ENCODE measurements around the gene GLCE.

The GLCE gene

GRCh38 chr15:69160141-69160993, at the start of gene GLCE:
TSS of gene GLCE (plus strand) at chr15:69160635. CDS start at chr15:69255807, 95,172 bp downstream.
- peaks cover 13% of the 10 kb centered on the region for H3K27me3 ChIP-seq (ENCODE audit: control insufficient read depth, insufficient read depth, low read length)
- no peaks in the 10 kb centered on the region for H3K36me3 ChIP-seq (ENCODE audit: control insufficient read depth, insufficient read depth, low read length)
- H3K4me1 ChIP-seq (ENCODE audit: control insufficient read depth, insufficient read depth, low read length), result peaks cover 5% of the 10 kb centered on the region
- H3K9ac ChIP-seq (ENCODE audit: low read length), result peak within 1 kb of the TSS; percentile 89
- H3K4me3 ChIP-seq (ENCODE audit: low read depth, low read length), result peak within 1 kb of the TSS; percentile 79
- H3K9me3 ChIP-seq (ENCODE audit: control insufficient read depth, insufficient read depth, low read depth, low read length), result no peaks in the 10 kb centered on the region
- 0 out of 2 replicates have a peak within 1 kb of the TSS, but pooled peaks have one; percentile 21 for H3K27ac ChIP-seq (ENCODE audit: low read depth, low read length)

DNA sequence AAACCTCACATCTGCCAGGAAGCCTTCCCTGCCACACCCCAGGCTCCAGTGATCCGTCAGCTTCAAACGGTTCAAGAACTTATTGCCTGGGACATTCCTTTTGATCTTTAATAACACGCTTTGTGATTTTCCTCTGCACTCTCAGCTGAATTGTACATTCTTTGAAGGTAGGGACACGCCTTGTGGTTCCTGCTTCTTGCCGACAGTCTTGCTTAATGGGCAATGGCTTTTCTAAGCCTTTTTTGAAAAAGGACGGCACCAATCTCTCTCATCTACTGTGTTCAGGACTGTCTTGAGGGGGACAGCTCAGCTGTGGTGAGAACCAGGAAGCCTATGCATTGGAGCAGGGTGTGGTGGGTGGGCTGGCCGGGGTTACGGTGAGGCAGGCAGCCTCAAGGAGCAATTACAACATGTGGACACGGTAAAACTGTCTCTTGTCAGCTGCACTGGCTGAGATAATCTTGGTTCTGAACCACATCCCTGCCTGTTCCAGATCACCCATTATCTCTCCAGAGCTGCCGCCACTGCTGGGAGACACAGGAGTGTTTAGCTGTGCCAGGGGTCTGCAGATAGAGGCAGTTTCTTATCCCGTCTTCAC, 46.0 kb upstream of the GLCE start:
- no peak overlapping the region for H3K9ac ChIP-seq (ENCODE audit: low read length)
- no peaks in the 10 kb centered on the region for H3K36me3 ChIP-seq (ENCODE audit: control insufficient read depth, insufficient read depth, low read length)
- H3K27me3 ChIP-seq (ENCODE audit: control insufficient read depth, insufficient read depth, low read length), result peaks cover 67% of the 10 kb centered on the region
- H3K27ac ChIP-seq (ENCODE audit: low read depth, low read length), result no peak overlapping the region
- no peaks in the 10 kb centered on the region for H3K9me3 ChIP-seq (ENCODE audit: control insufficient read depth, insufficient read depth, low read depth, low read length)
- peaks cover 31% of the 10 kb centered on the region for H3K4me1 ChIP-seq (ENCODE audit: control insufficient read depth, insufficient read depth, low read length)
- H3K4me3 ChIP-seq (ENCODE audit: low read depth, low read length), result no peak overlapping the region

- H3K9me3 ChIP-seq (ENCODE audit: control insufficient read depth, insufficient read depth, low read depth, low read length), result no peaks in the 10 kb centered on the region
- peaks cover 64% of the 10 kb centered on the region for H3K27me3 ChIP-seq (ENCODE audit: control insufficient read depth, insufficient read depth, low read length)
- no peaks in the 10 kb centered on the region for H3K36me3 ChIP-seq (ENCODE audit: control insufficient read depth, insufficient read depth, low read length)
- H3K4me1 ChIP-seq (ENCODE audit: control insufficient read depth, insufficient read depth, low read length), result peaks cover 37% of the 10 kb centered on the region
- H3K4me3 ChIP-seq (ENCODE audit: low read depth, low read length), result no peak overlapping the region
- no peak overlapping the region for H3K9ac ChIP-seq (ENCODE audit: low read length)
- no peak overlapping the region for H3K27ac ChIP-seq (ENCODE audit: low read depth, low read length)
Measured at GRCh38 chr15:69115031-69115430, 45.4 kb upstream of the GLCE start.

- Histone ChIP-seq H3K27ac (ENCODE audit: low read depth, low read length) (no peak overlapping the region), H3K27me3 (ENCODE audit: control insufficient read depth, insufficient read depth, low read length) (peaks cover 70% of the 10 kb centered on the region), H3K4me1 (ENCODE audit: control insufficient read depth, insufficient read depth, low read length) (peaks cover 48% of the 10 kb centered on the region), H3K4me3 (ENCODE audit: low read depth, low read length) (no peak overlapping the region), H3K9me3 (ENCODE audit: control insufficient read depth, insufficient read depth, low read depth, low read length) (no peaks in the 10 kb centered on the region), H3K36me3 (ENCODE audit: control insufficient read depth, insufficient read depth, low read length) (no peaks in the 10 kb centered on the region), H3K9ac (ENCODE audit: low read length) (no peak overlapping the region)
Measured at GRCh38 chr15:69116391-69116790, 44.0 kb upstream of the GLCE start.

GRCh38 chr15:69117431-69117871, 43.0 kb upstream of the GLCE start:
- H3K4me3 ChIP-seq (ENCODE audit: low read depth, low read length), result peak overlapping the region; percentile 42
- H3K27me3 ChIP-seq (ENCODE audit: control insufficient read depth, insufficient read depth, low read length), result peaks cover 80% of the 10 kb centered on the region
- peak overlapping the region; percentile 14 for H3K9ac ChIP-seq (ENCODE audit: low read length)
- no peak overlapping the region for H3K27ac ChIP-seq (ENCODE audit: low read depth, low read length)
- H3K4me1 ChIP-seq (ENCODE audit: control insufficient read depth, insufficient read depth, low read length), result peaks cover 48% of the 10 kb centered on the region
- H3K9me3 ChIP-seq (ENCODE audit: control insufficient read depth, insufficient read depth, low read depth, low read length), result no peaks in the 10 kb centered on the region
- H3K36me3 ChIP-seq (ENCODE audit: control insufficient read depth, insufficient read depth, low read length), result no peaks in the 10 kb centered on the region

- Histone ChIP-seq H3K27me3 (ENCODE audit: control insufficient read depth, insufficient read depth, low read length) (peaks cover 84% of the 10 kb centered on the region), H3K4me1 (ENCODE audit: control insufficient read depth, insufficient read depth, low read length) (peaks cover 48% of the 10 kb centered on the region), H3K9me3 (ENCODE audit: control insufficient read depth, insufficient read depth, low read depth, low read length) (no peaks in the 10 kb centered on the region), H3K27ac (ENCODE audit: low read depth, low read length) (no peak overlapping the region), H3K9ac (ENCODE audit: low read length) (no peak overlapping the region), H3K36me3 (ENCODE audit: control insufficient read depth, insufficient read depth, low read length) (no peaks in the 10 kb centered on the region), H3K4me3 (ENCODE audit: low read depth, low read length) (no peak overlapping the region)
Measured at GRCh38 chr15:69118089-69118488, 42.3 kb upstream of the GLCE start.

- H3K9ac ChIP-seq (ENCODE audit: low read length), result no peak overlapping the region
- peaks cover 81% of the 10 kb centered on the region for H3K27me3 ChIP-seq (ENCODE audit: control insufficient read depth, insufficient read depth, low read length)
Measured at GRCh38 chr15:69119001-69119400, 41.4 kb upstream of the GLCE start.

GRCh38 chr15:69119683-69120395, 40.6 kb upstream of the GLCE start:
- Histone ChIP-seq H3K9ac (ENCODE audit: low read length) (no peak overlapping the region), H3K4me1 (ENCODE audit: control insufficient read depth, insufficient read depth, low read length) (peaks cover 48% of the 10 kb centered on the region), H3K4me3 (ENCODE audit: low read depth, low read length) (no peak overlapping the region), H3K9me3 (ENCODE audit: control insufficient read depth, insufficient read depth, low read depth, low read length) (no peaks in the 10 kb centered on the region), H3K36me3 (ENCODE audit: control insufficient read depth, insufficient read depth, low read length) (no peaks in the 10 kb centered on the region), H3K27me3 (ENCODE audit: control insufficient read depth, insufficient read depth, low read length) (peaks cover 75% of the 10 kb centered on the region), H3K27ac (ENCODE audit: low read depth, low read length) (no peak overlapping the region)

More at GRCh38 chr15:69119001-69119400, 41.4 kb upstream of the GLCE start:
- Histone ChIP-seq H3K4me3 (ENCODE audit: low read depth, low read length) (no peak overlapping the region), H3K27ac (ENCODE audit: low read depth, low read length) (no peak overlapping the region), H3K36me3 (ENCODE audit: control insufficient read depth, insufficient read depth, low read length) (no peaks in the 10 kb centered on the region), H3K4me1 (ENCODE audit: control insufficient read depth, insufficient read depth, low read length) (peaks cover 48% of the 10 kb centered on the region), H3K9me3 (ENCODE audit: control insufficient read depth, insufficient read depth, low read depth, low read length) (no peaks in the 10 kb centered on the region)

DNA sequence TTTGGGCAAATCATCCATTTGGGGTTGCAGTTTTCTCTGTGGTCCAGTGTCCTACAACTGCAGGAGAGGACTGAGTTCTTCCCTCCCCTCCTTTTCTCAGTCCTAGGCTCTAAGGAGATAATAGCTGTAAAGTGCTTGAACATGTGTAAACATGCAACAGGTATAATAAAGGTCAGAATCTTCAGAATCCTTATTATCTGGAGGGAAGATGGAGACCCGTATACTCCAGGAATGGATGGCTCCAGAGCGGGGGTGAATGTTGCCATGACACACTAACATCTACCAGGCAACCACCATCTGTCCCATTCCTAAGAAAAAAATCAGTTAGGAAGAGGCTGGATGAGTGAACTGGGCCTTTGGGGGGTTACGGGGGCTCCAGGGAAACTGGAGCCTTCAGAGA, 39.7 kb upstream of the GLCE start:
- Histone ChIP-seq H3K36me3 (ENCODE audit: control insufficient read depth, insufficient read depth, low read length) (no peaks in the 10 kb centered on the region), H3K27me3 (ENCODE audit: control insufficient read depth, insufficient read depth, low read length) (peaks cover 66% of the 10 kb centered on the region), H3K9me3 (ENCODE audit: control insufficient read depth, insufficient read depth, low read depth, low read length) (no peaks in the 10 kb centered on the region), H3K9ac (ENCODE audit: low read length) (no peak overlapping the region), H3K4me3 (ENCODE audit: low read depth, low read length) (no peak overlapping the region), H3K27ac (ENCODE audit: low read depth, low read length) (no peak overlapping the region), H3K4me1 (ENCODE audit: control insufficient read depth, insufficient read depth, low read length) (peaks cover 48% of the 10 kb centered on the region)

DNA sequence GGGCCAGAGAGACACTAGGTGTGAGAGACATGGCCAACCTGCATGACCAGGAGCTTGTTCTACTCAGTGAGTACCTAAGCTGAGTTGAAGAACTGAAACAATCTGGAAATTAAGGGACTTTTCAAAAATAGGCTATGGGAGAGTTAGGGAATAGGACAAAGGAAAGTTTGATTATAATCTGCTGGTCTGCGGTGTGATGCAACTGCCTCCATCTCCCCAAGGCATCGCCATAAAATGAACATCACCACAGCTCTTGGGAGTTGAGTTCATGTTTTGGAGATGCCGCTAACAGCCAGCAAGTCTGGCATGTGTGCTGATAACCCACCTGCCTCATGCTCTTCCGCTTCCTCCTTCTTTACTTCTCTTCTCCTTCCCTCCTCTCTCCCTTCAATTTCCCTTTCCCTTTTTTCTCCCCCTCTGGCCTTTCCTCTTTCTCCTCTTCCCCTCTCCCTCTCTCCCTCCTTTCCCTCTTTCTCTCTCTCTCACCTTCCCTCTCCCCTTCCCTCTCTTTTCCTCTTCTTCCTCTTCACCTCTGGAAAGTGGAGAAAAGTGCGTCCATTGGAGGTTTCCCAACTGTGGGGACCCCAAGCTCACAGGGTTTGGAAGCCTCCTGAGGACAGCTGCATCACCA, 39.1 kb upstream of the GLCE start:
- H3K4me1 ChIP-seq (ENCODE audit: control insufficient read depth, insufficient read depth, low read length), result peaks cover 47% of the 10 kb centered on the region
- H3K36me3 ChIP-seq (ENCODE audit: control insufficient read depth, insufficient read depth, low read length), result no peaks in the 10 kb centered on the region
- no peak overlapping the region for H3K9ac ChIP-seq (ENCODE audit: low read length)
- H3K27me3 ChIP-seq (ENCODE audit: control insufficient read depth, insufficient read depth, low read length), result peaks cover 60% of the 10 kb centered on the region
- H3K9me3 ChIP-seq (ENCODE audit: control insufficient read depth, insufficient read depth, low read depth, low read length), result no peaks in the 10 kb centered on the region
- no peak overlapping the region for H3K27ac ChIP-seq (ENCODE audit: low read depth, low read length)
- no peak overlapping the region for H3K4me3 ChIP-seq (ENCODE audit: low read depth, low read length)
